HG02970 (cell line): ENCODE results near the gene RNF10.
"Not testable (repeated sequence)": the region's sequence is repeated elsewhere in the genome, so short reads cannot be mapped to it uniquely, and the experiment has no call there.

Source experiments
- ATAC-seq: cut with Tn5 transposase; IDR thresholded peaks from one replicate; pipeline ENCODE4 v1.9.1; 2021; ENCODE audit warnings: mild to moderate bottlenecking, moderate library complexity, moderate number of reproducible peaks; ENCODE audit not compliant: unreplicated experiment, low FRiP score

RNF10 gene

DNA sequence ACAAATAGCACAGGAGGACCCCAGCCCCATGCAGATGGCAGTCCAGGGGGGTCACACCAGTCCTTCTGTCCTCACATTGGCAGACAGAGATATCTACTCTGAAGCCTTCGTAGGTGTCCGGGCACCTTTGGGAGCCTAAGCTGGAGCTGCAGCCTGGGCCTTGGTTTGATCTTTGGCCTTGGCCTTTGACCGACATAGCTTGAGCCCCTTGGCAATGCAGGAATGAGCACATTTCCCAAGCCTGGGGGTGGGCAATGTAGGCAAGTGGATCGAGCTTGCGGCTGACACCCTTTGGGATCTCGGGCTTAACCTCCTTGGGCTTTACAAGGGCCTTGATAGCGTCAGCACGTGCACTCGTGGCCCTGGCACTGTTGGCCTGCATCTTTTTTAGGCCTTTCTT lies 11.6 kb upstream of the RNF10 start:
- no peak for ATAC-seq

- ATAC-seq = peak; percentile 63
These were observed 5.2 kb upstream of the RNF10 start, which contains the start of gene COQ5 for GRCh38 chr12:120528861-120529525. Gene COQ5, minus strand, starts transcription at chr12:120529158. Its CDS starts 17 bp downstream, at chr12:120529141.

DNA sequence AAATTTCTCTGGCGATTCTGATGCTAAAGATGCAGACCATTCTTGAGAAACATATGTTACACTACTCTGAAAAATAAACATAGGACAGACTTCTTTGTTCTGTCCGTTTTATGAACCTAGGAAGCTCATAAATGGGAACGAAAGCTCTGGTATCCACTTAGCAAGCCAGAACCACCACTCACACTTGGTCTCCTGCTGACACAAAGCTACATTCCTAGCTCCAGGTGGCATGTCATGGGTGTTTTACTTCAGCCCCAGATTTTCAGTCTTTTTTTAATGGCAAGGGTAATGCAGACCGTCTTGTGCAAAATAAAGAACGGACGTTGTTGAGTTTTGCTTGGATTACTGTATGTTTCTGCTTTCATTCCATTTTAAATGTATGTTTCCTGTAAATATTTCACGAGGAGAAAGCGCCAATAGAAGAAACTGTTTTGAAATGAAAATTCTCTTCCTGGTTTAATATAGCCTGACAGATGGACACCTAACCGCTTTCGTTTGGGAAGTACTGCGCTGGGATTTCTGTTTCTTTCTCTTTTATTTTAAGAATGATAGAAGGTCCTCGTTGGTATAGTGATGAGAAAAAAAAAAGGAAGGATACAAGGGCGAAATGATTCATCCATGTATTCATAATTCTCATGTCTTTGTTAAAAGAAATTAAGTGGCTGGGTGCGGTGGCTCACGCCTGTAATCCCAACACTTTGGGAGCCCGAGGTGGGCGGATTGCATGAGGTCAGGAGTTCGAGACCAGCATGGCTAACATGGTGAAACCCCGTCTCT lies 4.3 kb upstream of the RNF10 start:
- no peak for ATAC-seq

- not testable (repeated sequence) for ATAC-seq
These were observed 3.8 kb upstream of the RNF10 start for GRCh38 chr12:120530418-120530761.

GRCh38 chr12:120532701-120533238 lies 1.4 kb upstream of the RNF10 start:
- no peak for ATAC-seq

GRCh38 chr12:120534703-120535655 lies 823 bp downstream of the RNF10 start:
- ATAC-seq = peak; percentile 32

DNA sequence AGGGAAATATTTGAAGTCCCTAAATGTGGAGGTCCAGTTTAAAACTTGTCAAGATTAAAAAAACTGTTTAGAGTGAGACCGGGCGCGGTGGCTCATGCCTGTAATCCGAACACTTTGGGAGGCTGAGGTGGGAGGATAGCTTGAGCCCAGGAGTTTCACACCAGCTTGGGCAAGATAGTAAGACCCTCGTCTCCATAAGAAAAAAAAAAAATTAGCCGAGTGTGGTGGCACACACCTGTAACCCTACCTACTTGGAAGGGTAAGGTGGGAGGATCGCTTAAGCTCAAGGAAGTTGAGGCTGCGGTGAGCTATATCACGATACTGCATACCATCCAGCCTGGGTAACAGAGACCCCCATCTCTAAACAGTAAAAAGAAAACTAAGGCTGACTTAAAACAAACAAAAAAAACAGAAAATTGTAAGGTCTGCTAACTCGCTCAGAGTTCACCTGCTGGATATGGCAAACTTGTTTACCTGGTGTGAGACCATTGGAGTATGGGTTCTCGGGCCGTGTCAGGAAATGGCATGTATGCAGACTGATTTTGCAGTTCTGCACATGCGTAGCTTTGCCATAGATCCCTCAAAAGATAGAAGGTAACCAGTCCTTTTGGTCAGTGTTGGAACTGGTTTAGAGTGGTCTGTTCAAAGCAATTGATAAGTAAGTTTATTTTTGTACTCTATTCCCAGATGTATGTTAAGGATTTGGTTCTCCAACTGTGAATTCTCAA lies 2.1 kb downstream of the RNF10 start:
- no peak for ATAC-seq

GRCh38 chr12:120537856-120538220 lies 3.7 kb downstream of the RNF10 start:
- no peak for ATAC-seq

- ATAC-seq = no peak
These were observed 4.4 kb downstream of the RNF10 start for GRCh38 chr12:120538281-120539156.

GRCh38 chr12:120539303-120539702 lies 5.1 kb downstream of the RNF10 start:
- ATAC-seq = no peak

DNA sequence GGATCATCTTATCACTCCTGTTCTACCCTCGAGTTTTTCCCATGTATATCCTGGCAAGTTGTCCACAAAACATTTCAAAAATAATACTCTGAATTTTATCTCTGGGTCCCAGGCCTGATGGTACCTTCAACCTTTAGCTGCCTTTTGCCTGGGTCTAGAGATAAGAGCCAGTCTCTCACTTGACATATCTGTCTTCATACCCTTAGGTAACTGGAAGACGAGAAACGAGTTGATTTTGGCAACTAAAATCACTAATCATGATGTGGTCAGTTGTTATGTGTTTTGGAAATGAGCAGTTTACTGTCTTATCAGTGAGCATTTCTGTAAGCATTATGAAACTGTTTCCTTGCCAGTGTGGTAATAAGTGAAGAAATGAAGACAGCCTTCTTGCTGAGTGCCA lies 6.3 kb downstream of the RNF10 start:
- ATAC-seq = no peak

- ATAC-seq = no peak
These were observed 8.0 kb downstream of the RNF10 start for GRCh38 chr12:120542166-120542565.

- no peak for ATAC-seq
These were observed 10.5 kb downstream of the RNF10 start for GRCh38 chr12:120544691-120545090.

- ATAC-seq = no peak
These were observed 11.9 kb downstream of the RNF10 start for GRCh38 chr12:120546050-120546386.

DNA sequence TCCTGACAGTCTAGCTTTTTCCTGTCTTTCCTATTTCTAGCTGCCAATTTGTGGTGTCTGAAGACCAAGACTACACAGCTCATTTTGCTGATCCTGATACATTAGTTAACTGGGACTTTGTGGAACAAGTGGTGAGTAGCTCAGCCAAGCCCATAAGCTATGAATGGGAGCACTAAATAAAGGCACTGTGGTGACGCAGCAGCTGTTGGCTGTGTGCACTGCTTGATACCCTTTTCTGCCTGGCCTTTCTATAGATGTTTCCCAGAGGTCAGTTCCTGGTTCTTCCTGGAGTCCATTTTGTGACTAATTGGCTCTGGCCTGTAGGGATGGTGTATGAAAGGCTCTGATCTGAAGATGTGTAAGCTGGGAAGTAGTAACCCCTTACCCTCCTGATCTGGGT lies 20.5 kb downstream of the RNF10 start:
- no peak for ATAC-seq

DNA sequence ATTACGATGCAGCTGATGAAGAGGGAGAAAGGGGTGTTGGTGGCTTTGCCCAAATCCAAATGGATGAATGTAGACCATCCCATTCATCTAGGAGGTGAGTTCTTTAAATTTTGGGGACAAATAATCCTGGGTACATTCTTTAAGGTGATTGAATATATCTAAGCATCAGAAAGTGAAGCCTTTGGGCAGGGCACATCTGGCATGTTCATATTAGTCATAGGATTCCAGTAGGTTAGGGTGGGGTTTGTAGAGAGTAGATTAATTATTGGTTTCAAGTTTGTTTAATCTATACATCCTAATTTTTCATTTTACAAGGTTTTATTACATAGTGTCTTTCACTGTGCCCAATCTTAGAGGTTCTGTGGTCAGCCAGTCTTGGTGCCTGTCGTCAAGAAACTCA lies 23.4 kb downstream of the RNF10 start:
- ATAC-seq = no peak

GRCh38 chr12:120562906-120563305 lies 28.8 kb downstream of the RNF10 start:
- no peak for ATAC-seq

GRCh38 chr12:120563495-120563894 lies 29.3 kb downstream of the RNF10 start:
- ATAC-seq = no peak

DNA sequence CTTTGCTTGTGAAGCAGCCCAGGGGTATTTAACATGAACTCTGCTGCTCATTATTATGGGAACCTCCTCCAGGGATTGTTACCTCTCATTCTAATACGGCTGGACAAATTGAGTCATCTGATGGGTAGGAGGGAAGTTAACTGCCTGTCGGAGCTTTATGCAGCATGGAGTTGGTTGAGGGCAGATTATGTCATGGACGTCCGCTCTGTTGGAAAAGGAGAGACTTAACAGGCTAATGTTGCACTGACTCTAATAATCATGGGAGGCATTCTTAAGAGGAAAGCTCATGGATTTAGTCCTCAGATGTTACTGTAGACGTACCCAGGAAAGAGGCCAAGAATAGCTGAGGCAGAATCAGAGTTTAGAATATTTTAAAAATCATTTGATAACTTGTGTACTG lies 37.1 kb downstream of the RNF10 start:
- ATAC-seq = no peak
